GM19238 (cell line): Measurements from ENCODE around the gene BORCS6.

Experiments used
- DNase-seq: peaks from one replicate; pipeline ENCODE4 v3.0.0; 2011; ENCODE audit warnings: low spot score; ENCODE audit not compliant: insufficient read length

BORCS6 gene

DNA sequence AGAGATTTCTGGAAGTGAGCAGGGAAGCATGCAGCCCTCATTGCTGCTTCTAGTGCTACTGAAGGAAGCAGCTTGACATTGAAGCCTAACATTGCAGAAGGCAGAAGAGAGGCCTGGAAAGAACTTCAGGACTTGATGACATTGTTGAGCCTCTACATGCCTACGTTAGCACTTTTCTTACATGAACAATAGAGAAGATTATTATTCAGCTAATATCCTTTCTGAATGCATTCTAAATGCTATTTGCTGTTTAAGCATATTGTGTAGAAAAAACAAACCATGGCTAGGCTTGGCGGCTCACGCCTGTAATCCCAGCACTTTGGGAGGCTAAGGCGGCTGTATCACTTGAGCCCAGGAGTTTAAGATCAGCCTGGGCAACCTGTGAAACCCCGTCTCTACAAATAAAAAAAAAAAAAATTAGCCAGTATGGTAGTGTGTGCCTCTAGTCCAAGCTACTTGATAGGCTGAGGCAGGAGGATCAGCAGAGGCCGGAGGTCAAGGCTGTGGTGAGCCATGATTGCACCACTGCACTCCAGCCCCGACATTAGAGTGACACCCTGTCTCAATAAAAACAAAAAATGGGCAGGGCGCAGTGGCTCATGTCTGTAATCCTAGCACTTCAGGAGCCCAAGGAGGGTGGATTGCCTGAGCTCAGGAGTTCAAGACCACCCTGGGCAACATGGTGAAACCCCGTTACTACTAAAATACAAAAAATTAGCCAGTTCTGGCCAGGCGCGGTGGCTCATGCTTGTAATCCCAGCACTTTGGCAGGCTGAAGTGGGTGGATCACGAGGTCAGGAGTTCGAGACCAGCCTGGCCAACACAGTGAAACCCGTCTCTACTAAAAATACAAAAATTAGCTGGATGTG is 22.6 kb upstream of the BORCS6 start:
- DNase-seq, result no peak

DNA sequence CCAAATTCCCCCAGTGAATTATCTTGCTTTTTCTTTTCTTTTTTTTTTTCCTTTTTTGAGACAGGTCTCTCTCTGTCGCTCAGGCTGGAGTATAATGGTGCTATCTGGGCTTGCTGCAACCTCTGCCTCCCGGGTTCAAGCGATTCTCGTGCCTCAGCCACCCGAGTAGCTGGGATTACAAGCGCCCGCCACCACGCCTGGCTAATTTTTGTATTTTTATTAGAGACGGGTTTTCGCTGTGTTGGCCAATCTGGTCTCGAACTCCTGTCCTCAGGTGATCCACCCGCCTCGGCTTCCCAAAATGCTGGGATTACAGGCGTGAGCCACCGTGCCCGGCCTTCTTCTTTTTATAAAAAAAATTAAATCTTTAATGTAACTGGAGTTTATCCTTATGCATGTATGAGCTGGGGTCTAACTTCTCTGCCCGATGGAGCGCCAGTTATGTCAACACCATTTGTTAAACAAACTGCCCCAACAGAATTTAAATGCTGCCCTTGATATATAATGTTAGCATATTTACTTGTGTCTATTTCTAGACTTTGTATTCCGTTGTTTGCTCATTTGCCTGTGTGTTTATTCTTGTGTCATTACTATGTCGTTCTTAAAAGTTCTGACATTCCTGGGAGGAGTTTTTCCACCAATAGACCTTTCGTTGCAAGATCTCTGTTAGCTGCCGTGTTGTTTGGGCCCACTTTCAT is 20.9 kb upstream of the BORCS6 start:
- no peak for DNase-seq

DNA sequence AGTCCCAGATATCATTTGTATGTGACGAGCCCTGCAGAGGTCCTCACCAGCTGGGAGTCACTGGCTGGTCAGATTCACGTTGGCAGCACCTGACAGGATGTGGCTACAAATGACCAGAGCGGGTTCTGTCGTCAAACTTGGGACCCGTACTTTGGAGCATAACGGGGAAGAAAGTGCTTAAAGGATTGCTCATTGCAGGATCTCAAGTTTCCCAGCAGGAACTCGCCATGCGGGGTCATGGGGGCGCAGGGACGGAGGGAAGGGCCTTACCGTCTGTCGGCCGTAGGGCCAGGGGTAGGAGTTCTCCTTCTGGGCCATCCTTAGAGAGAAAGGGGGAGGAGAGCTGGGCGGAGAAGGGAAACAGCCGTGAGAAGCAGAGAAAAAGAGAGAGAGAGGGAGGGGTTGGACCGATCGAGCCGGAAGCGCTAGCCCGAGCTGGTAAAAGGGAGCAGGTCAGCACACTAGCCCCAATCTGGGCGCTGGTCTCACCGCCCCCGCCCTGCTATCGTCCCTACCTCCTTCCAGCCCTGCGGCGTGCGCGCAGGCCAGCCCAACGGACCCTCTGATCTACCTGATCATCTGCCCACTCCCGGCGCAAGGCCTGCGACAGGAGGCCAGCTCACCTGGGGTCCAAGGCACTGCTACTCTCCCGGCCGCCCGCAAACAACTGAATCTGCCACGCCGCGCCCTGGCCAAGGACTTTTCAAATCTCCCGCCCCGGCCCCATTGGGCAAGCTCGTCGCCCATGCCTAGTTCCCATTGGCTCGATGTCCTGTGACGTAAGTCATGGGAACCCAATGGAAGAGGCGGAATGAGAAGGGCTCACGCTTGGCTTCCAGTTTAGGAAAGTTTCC is 20.2 kb upstream of the BORCS6 start, which contains the start of gene AURKB:
Gene AURKB (minus strand): TSS at position 669 of the 854 bp plus-strand sequence. CDS start 351 bp downstream, at position 318.
- DNase-seq, result peak; percentile 99

DNA sequence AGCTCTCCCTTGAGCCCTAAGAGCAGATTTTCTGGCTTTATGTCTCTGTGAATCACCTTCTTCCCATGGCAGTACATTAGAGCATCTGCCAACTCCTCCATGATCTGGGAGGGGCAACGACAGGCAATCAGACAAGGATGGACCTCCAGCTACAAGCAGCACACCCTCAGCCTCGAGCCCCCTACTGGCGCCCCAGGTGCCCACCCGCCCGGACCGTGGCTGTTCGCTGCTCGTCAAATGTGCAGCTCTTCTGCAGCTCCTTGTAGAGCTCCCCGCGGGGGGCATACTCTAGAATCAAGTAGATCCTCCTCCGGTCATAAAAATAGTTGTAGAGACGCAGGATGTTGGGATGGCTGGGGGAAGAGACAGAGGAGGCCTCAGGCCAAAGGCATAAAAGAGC is 16.6 kb upstream of the BORCS6 start:
- DNase-seq, result no peak

DNA sequence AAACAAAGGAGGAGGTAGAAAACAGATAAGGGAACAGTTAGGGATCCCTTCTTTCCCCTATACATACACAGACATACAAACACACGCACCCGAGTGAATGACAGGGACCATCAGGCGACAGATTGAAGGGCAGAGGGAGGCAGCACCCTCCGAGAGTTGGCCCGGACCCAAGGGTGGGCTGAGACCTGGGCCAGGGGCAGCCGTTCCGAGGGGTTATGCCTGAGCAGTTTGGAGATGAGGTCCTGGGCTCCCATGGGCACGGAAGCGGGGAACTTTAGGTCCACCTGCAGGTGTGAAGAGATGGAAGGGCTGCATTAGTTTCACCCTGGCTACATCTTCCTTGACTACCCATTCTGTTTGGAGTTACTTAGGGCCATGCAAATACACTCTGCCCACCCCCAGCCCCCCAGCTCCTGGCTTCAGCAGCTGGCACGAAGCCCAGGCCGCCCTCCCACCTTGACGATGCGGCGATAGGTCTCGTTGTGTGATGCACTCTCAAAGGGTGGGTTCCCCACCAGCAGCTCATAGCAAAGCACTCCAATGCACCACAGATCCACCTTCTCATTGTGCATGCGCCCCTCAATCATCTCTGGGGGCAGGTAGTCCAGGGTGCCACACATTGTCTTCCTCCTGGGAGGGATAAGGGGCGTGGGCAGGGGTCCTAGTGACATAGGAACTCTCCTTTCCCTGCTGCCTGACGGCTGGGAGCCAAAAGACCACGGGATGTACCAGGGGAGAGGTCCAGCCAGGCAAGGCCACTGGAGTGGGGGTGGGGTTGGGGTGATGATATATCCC is 15.0 kb upstream of the BORCS6 start:
- no peak for DNase-seq

DNA sequence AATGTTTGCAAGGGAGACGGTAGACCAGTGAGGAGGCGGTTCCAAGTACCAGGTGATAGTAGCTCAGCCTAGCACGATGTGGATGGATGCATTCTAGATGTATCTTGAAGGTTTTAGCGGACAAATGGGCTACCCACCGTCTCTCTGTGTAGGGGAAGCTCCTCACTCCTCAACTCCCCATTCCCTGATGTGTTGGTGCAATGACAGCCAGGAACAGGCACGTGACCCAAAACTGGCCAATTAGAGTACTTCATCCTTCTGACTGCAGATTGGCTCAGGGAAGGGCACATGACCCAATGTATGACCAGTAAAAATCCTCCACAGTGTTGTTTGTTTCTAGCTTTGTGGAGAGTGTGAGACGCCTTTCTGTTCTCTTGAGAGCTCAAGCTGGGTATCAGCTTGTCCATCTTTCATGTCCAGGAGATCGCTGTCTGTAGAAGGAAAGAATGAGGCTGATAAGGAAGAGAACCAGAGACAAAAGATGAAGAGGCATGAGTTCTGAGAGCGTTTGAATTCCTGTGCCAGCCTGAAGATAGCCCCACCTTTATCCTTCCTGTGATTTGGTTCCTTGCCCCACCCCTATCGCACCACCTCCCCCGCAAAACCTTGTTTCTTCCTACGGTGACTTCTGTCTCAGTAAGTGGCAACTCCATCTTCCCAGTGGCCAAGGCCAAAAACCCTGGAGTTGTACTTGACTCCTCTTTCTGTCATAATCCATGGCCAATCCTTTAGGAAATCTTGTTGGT is 2.3 kb upstream of the BORCS6 start:
- DNase-seq, result no peak

DNA sequence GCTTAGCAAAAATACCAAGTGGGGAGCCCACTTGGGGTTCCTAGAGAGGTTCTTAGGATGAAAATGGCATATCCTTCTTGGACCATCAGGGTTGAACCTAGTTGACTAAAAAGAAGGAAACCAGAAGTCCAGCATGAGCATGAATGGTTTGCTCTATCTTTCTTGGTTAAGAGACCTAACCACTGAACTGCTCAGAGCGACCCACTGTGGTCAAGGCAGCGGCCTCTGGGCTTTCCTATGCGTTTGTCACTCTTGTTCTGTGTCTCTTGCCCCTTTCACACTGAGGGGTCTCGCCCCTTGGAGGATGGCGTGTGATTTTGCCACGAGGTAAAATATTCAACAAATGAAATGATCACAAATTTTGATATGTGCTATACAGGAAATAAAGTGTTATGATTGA is 526 bp upstream of the BORCS6 start:
- DNase-seq, result no peak

DNA sequence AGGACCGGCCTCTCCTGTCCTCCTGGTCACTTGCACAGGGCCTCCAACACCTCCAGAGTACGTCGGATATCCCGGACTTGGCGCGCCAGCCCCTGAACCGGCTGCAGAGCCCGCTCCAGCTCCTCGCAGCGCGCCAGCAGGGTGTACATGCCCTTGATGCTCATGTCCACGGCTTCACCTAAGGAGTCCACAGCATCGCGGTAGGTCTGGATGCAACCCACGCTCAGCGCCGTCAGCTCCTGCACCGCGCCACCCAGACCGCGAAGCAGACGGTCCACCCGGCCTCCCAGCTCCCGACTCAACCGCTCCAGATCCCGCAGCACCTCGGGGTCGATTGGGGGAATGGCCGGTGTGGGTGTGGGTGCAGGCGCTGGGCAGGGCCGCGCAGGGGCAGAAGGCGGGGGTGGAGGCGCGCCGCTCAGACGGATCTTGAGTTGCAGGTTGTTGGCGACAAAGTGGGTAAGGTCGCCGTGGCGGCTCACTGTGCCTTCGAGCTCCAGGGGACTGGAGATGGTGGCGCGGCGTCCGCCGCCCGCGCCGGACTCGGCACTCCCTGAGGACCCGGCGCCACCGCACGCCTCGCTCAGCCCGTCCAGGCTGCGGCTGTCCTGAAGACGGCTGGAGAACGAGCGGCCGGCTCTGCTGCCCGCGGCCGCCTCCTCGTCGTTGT is 804 bp downstream of the BORCS6 start:
- no peak for DNase-seq

DNA sequence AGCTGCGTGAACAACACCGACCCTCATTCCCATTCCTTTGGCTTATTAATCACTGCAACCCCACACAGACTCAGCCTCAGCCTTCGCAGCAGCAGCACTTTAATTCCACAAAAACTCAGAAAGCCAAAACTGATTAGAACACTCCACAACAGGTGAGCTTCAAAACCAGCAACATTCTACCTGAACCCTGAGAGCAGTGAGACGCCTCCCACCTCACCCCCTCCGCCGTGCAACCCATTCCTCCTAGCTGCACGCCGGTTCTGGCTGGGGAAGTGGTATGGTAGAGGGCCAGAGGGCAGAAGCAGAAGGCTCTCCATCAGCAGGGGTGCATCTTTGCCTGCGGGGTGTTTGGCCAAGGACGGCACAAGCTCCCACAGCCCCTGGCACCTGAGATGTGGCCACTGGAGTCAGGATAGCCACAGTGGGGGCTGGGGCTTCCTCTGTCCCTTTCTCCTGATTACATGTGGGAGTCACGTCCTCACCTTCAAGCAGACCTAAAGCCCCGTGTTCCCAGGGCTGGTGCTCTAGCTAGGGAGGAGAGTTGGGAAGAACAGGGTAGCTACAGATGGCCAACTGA is 1.6 kb downstream of the BORCS6 start:
- no peak for DNase-seq

DNA sequence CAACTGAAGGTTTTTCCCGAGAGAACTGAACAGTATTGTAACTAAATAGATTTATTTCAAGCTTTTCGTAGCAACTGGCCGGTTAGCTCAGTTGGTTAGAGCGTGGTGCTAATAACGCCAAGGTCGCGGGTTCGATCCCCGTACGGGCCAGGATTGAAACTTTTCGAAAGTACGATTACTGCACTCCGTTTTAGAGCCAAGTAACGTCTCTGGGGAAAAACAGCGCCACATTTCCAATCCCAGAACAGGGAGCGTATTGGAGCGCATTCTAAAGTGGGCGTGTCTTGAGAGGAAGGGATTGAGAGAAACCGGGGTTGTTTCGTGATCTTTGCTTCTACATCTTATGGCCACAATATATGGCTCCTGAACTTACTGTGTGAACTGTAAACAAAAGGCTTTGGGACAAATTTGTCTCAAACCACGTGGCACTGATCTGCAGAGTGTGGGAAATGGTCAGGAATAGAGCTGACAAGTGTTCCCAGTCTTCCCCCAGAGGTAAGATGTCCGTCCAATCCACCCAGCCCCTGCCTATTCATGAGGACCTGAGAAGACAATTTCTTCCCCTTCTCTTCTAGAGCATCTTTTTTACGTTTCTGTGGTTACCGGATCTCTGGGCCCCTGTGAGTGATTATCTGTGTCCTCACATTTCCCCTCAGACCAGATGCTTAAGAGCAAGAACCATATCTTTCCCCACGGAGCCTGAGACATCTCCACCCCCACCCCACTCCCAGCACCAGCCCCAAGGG is 2.3 kb downstream of the BORCS6 start:
- no peak for DNase-seq

DNA sequence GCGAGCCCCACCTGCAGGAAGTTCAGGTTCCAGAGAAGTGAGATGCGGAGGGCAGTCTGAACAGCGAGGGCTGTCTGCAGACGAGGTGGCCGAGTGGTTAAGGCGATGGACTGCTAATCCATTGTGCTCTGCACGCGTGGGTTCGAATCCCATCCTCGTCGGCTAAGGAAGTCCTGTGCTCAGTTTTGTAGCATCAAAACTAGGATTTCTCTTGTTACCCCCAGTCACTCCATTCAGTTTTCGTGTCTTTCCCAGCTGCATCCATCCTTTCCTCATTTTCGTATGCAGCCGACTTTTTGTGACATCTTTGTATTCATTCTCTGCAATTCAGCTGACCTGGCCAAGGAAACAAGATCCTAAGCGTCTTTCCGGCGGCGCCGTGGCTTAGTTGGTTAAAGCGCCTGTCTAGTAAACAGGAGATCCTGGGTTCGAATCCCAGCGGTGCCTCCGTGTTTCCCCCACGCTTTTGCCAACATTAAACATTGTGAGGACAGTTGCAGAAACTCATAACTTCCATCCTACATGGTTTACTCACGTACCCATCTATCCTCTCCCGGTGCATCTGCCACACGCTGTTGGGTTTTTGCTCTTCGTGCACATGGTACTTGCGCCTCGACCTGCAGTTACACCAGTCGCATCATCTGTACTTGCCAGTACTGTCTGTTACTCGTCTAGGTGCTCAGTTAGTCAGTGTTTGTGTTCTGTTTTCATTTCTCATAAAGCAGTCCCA is 3.0 kb downstream of the BORCS6 start:
- DNase-seq, result no peak

DNA sequence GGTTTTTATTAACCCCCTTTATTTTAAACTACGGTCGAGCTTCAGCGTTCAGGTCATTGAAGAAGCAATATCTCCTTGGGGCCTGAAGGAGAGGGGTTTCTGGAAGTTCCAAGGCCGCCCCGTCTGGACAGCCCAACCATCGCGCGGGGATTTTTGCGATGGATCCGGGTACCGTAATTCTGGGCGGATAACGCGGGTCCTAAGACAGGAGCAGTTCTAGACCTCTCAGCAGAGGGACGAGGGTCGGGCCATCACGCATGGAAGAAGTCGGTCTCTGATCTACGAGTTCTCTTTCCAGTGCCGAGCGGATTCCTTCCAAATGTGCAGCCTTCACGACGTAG is 3.6 kb downstream of the BORCS6 start:
- DNase-seq, result no peak

DNA sequence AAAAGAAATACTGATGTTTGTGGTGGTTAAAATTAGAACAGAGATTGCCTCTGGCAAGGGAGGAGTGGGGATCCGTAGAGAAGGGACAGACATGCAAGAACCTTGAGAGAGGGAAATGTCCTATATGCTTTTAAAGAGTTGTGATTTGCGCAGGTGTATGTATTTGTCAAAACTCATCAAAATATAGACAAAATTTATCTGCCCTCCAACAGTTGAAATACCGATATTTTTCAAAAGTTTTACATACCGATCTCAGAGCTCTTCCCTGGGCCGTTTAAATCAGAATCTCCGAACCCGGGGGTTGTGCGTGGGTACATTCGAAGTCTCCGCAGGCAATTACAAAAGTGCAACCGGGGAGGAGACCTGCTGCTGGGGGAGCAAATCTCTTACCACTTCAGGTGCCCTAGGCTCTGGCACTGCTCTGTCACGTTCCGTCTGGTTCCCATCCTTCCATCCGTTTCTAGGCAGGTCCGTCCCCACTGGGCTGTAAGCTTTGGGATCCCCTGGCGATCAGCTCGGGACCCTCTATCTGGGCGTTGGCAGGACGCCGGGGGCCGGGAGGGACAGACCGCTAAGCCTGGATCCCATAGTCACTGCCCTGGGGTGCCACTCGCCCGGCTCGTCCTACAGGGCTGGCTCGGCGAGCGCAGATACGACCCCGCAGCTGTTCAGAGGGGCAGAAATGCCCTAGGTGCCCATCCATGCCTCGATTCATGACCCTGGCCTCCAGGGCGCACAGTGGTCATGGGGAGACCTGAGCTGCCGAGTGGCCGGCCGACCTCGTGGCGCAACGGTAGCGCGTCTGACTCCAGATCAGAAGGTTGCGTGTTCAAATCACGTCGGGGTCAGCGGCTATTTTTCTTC is 4.2 kb downstream of the BORCS6 start:
- no peak for DNase-seq

DNA sequence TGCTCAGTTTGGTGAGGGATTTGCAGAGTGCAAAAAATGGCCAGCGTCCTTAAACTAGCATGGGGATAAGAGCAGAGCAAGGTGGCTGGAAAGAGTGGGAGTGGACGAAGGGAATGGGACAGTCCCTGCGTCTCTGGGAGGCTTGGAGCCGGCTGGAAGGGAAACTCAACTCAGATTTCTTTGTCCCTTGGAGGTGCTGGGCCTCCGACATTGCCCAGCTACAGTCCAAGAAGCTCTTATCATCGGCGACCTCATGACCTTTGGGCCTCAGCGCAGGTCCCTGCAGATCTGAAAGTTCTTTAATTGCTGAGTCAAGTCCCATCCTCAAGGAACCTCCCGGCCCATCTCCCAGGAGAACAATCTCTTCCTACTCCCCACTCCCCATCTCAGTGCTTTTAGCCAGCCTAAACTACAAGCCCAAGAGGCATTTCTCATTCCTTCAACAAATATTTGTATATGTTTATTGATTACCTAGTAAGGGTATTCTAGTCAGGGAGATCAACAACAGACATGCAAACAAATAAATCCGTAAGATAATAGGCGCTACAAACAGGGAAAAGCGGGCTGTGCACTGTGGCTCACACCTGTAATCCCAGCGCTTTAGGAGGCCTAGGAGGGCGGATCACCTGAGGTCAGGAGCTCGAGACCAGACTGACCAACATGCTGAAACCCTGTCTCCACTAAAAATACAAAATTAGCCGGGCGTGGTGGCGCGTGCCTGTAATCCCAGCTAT is 12.8 kb downstream of the BORCS6 start:
- DNase-seq, result no peak

DNA sequence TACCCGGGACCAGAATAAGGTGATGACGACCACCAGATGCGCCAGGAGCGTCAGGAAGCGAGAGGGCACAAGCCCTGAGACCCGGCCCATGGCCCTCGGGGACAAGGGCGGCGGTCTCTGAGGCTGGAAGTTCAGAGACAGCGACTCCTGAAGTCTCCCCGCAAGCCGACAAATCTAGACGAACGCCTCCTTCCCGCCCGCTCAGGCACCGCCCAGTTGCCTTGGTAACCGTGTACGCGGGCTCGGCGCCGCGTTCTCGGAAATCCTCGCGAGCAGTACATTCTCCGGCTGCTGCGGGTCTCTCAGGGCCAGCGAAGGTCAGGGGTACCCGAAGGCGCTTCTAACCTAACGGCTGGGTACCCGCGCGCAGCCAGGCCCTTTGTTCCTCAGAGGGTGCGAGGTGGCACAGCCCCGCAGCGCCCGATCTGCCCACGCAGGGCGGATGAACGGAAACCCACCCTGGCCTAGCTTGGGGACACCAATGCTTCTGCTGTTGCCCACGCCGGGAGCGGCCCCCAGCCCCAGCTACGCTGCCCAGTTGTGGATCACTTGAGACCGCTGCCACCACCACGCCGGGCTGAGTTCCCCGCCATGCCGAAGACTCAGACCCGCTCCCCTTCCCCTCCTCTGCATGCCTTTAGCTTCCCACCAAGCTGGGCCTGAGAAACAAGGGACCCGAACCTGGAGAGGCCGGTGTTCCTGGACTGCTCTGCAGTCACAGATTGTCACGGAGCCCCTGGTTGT is 13.6 kb downstream of the BORCS6 start, which contains the start of gene TMEM107:
Gene TMEM107 (minus strand): TSS at position 184 of the 744 bp plus-strand sequence. CDS start 94 bp downstream, at position 90.
- peak; percentile 79 for DNase-seq

DNA sequence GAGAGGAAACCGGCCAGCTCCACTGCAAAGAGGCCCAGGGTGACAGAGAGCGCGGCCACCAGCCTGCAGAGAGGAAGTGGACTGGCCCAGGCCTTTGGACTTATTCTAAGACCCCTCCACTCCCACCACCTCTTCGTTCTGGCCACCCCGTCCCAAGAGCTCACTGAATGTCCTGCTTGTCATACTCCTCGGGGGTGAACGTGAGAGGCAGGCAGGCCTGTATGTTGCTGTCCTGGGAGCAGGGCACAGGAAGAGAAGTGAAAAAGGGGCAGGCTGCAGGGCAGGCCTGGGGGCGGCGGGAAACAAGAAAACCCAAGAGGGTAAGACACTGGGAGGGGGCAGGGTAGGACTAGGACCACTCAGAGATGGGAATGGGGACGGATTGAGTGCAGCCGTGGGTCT is 14.2 kb downstream of the BORCS6 start:
- no peak for DNase-seq
